HCT116 (cell line): ENCODE measurements around the gene NECTIN4. TPM values are rescaled to one million over a fixed set of nuclear protein-coding genes. Genes with fewer than 3 reads are reported as not detected.

Experiments used
- ATAC-seq: fragments of 200-7000 bp; cut with Tn5 transposase; 2 replicates; pipeline ENCODE4 v1.9.1; 2020; ENCODE audit warnings: mild to moderate bottlenecking, moderate library complexity
- BruUV-seq: library from RNA; stranded (reverse); fragments of 400-500 nt; replicated peaks from 2 replicates; lab custom pipeline; 2021; lab: Mats Ljungman, UMichigan
- CTCF ChIA-PET: fragments of 300-600 bp; sonication (Branson Sonifier 250); formaldehyde crosslinking; loops from one replicate; lab custom pipeline; 2021; ENCODE audit warnings: antibody characterized with exemption; lab: Charles Lee
- POLR2A ChIA-PET: fragments of 300-600, 350-600 bp; sonication (Branson Sonifier 250); formaldehyde crosslinking; loops from one replicate; lab custom pipeline; 2021; ENCODE audit warnings: antibody characterized with exemption; lab: Charles Lee
- RAD21 ChIA-PET, 2 experiments: fragments of 300-600 bp; sonication (Branson Sonifier 250); formaldehyde crosslinking; loops; one replicate each; lab custom pipeline; 2023; ENCODE audit warnings: low total read pairs in 2 of 2; ENCODE audit not compliant: uncharacterized antibody in 2 of 2, unreplicated experiment in 2 of 2, low non-redundant PET in 1 of 2; lab: Charles Lee
- DNase-seq: peaks from one replicate; pipeline ENCODE4 v3.0.0-alpha.2; 2010; ENCODE audit warnings: low read depth, low spot score
- H2AFZ ChIP-seq: fragments of 200-600 bp; shearing (Covaris generic), sonication (generic); 2 replicates; pipeline ENCODE4 v1.6.1; 2017; ENCODE audit warnings: low read depth, mixed run types, mixed read lengths, antibody characterized with exemption, low read length; ENCODE audit not compliant: poor library complexity, severe bottlenecking
- H3K27ac ChIP-seq: 2 replicates; pipeline ENCODE4 v1.5.1; 2012; ENCODE audit warnings: low read depth, low read length
- H3K27me3 ChIP-seq: fragments of 200-600 bp; sonication (generic); 2 replicates; pipeline ENCODE4 v1.6.1; 2016; ENCODE audit warnings: mixed run types, low read length, mixed read lengths; ENCODE audit not compliant: insufficient read depth
- H3K36me3 ChIP-seq, 2 experiments: fragments of 200-500 bp in 1 of 2; fragments of 200-600 bp in 1 of 2; sonication (Bioruptor generic) in 1 of 2; sonication (generic) in 1 of 2; 2 replicates each; pipeline versions ENCODE4 v1.5.1 to v1.6.1; 2014 to 2016; ENCODE audit warnings: low read length in 2 of 2, inconsistent platforms in 1 of 2, mixed read lengths in 1 of 2, mixed run types in 1 of 2; ENCODE audit not compliant: insufficient read depth in 2 of 2, control insufficient read depth in 1 of 2
- H3K4me1 ChIP-seq, 2 experiments: fragments of 200-600 bp in 1 of 2; sonication (generic) in 1 of 2; 2 replicates each; pipeline versions ENCODE4 v1.5.1 to v1.6.1; 2012 to 2017; ENCODE audit warnings: low read length in 2 of 2, inconsistent platforms in 1 of 2, mild to moderate bottlenecking in 1 of 2, mixed read lengths in 1 of 2, mixed run types in 1 of 2, moderate library complexity in 1 of 2; ENCODE audit not compliant: insufficient read depth in 2 of 2, control insufficient read depth in 1 of 2
- H3K4me2 ChIP-seq: fragments of 200-600 bp; sonication (generic); 2 replicates; pipeline ENCODE4 v1.6.1; 2017; ENCODE audit warnings: mixed run types, low read length, mixed read lengths
- H3K4me3 ChIP-seq, 2 experiments: fragments of 200-600 bp in 1 of 2; sonication (generic) in 1 of 2; replicated peaks in 1 of 2; 2 replicates each; pipeline ENCODE4 v1.5.1; 2011 to 2016; ENCODE audit warnings: low read length in 2 of 2, control low read depth in 1 of 2, low read depth in 1 of 2, mild to moderate bottlenecking in 1 of 2, mixed read lengths in 1 of 2, mixed run types in 1 of 2
- H3K79me2 ChIP-seq: fragments of 200-600 bp; sonication (generic); 2 replicates; pipeline ENCODE4 v1.6.1; 2017; ENCODE audit warnings: mild to moderate bottlenecking, mixed run types, low read length, moderate library complexity, mixed read lengths; ENCODE audit not compliant: insufficient read depth
- H3K9ac ChIP-seq: fragments of 200-600 bp; sonication (generic); 2 replicates; pipeline ENCODE4 v1.6.1; 2016; ENCODE audit warnings: low read length, mixed read lengths
- H3K9me2 ChIP-seq: fragments of 200-600 bp; sonication (generic), shearing (Covaris generic); 2 replicates; pipeline ENCODE4 v1.6.1; 2017; ENCODE audit warnings: mixed run types, mild to moderate bottlenecking, moderate library complexity; ENCODE audit not compliant: insufficient read depth
- H3K9me3 ChIP-seq, 2 experiments: fragments of 200-500 bp in 1 of 2; fragments of 200-600 bp in 1 of 2; sonication (Bioruptor generic) in 1 of 2; sonication (generic) in 1 of 2; 2 replicates each; pipeline ENCODE4 v1.6.1; 2014 to 2017; ENCODE audit warnings: low read length in 2 of 2, mixed read lengths in 2 of 2, inconsistent platforms in 1 of 2, low read depth in 1 of 2, mild to moderate bottlenecking in 1 of 2, mixed run types in 1 of 2, moderate library complexity in 1 of 2; ENCODE audit not compliant: control insufficient read depth in 1 of 2, insufficient read depth in 1 of 2
- H4K20me1 ChIP-seq: fragments of 200-600 bp; sonication (generic), shearing (Covaris generic); 2 replicates; pipeline ENCODE4 v1.6.1; 2017; ENCODE audit warnings: mixed run types, mild to moderate bottlenecking, moderate library complexity; ENCODE audit not compliant: insufficient read depth
- EGR1 ChIP-seq: IDR thresholded peaks from 2 replicates; pipeline ENCODE4 v1.6.1; 2012; ENCODE audit warnings: low read depth
- MAX ChIP-seq: IDR thresholded peaks from 2 replicates; pipeline ENCODE4 v1.6.1; 2012
- POLR2A ChIP-seq: IDR thresholded peaks from 2 replicates; pipeline ENCODE4 v1.7.0; 2011; ENCODE audit warnings: borderline replicate concordance; ENCODE audit not compliant: insufficient read depth, insufficient read length; ENCODE audit errors: extremely low read depth
- SIN3A ChIP-seq: IDR thresholded peaks from 2 replicates; pipeline ENCODE4 v1.6.1; 2012; ENCODE audit warnings: low read depth
- SP1 ChIP-seq: IDR thresholded peaks from 2 replicates; pipeline ENCODE4 v1.6.1; 2012; ENCODE audit warnings: low read depth
- TCF7L2 ChIP-seq: IDR thresholded peaks from 2 replicates; pipeline ENCODE4 v1.7.0; 2011; ENCODE audit warnings: borderline replicate concordance, inconsistent platforms; ENCODE audit not compliant: insufficient read depth, insufficient read length; ENCODE audit errors: extremely low read depth
- YY1 ChIP-seq: IDR thresholded peaks from 2 replicates; pipeline ENCODE4 v1.6.1; 2011; ENCODE audit warnings: low read length, low read depth, moderate library complexity, mild to moderate bottlenecking; ENCODE audit not compliant: insufficient replicate concordance; ENCODE audit errors: extremely low read depth
- intact Hi-C: fragments of 100-400 bp; cut with micrococcal nuclease; formaldehyde crosslinking; loops from 2 replicates; pipeline ENCODE4 v1.10.0; 2022
- total RNA-seq: library from RNA; stranded (reverse); gene quantifications from one replicate; pipeline ENCODE4 v1.2.1, GENCODE V29; 2021; ENCODE audit not compliant: unreplicated experiment
- TF ChIP-seq, protein P1 (sequence below), 3 experiments: fragments of 200-600 bp in 1 of 3; sonication (generic) in 1 of 3; IDR thresholded peaks in 2 of 3; conservative IDR thresholded peaks in 1 of 3; 2 replicates each; pipeline ENCODE4 v1.5.1; 2012 to 2017; ENCODE audit warnings: low read depth in 2 of 3, low read length in 2 of 3, antibody characterized with exemption in 1 of 3, borderline replicate concordance in 1 of 3, control low read depth in 1 of 3, mild to moderate bottlenecking in 1 of 3, mixed read lengths in 1 of 3, mixed run types in 1 of 3, moderate library complexity in 1 of 3; ENCODE audit not compliant: insufficient read depth in 1 of 3
- TF ChIP-seq, protein P2 (sequence below): IDR thresholded peaks from 2 replicates; pipeline ENCODE4 v1.6.1; 2012; ENCODE audit warnings: low read depth
- TF ChIP-seq, protein P3 (sequence below): IDR thresholded peaks from 2 replicates; pipeline ENCODE4 v1.6.1; 2011; ENCODE audit warnings: mild to moderate bottlenecking, low read length, moderate library complexity; ENCODE audit not compliant: insufficient replicate concordance; ENCODE audit errors: extremely low read depth

Gene NECTIN4
- total RNA-seq, 1 experiment from 2014 or later = 3.3 TPM

DNA sequence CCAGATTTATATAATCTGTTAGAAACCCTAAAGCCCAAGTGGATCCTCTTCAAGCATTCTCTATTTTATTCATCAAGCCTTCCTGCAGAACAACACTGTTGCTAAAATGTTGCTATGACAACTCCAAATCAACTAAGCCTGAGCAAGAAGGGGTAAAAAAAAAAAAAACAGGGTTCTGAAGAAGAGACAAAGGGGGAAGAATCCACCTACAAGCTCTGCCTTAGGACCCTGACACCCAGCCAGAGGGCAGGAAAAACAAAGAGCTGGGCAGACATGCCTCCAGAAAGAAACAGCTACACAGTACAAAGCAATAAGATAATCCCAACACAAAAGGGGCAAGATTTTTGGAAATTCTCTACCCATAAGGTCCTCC is 44.8 kb downstream of the NECTIN4 start:
- H2AFZ ChIP-seq = no peak overlapping the region
- H4K20me1 ChIP-seq = no peaks in the 10 kb centered on the region
- peaks cover 5 to 19% of the 10 kb centered on the region in 2 experiments; a peak in 2 of 4 replicates for H3K4me1 ChIP-seq
- peak overlapping the region; percentile 85; the same call in 1 of the 2 replicates for H3K27ac ChIP-seq
- intact Hi-C loops = loop anchor here (2.0 kb wide), 1 partner anchor 52 kb away; no protein-coding TSS in a partner anchor
- H3K4me2 ChIP-seq = peak overlapping the region; percentile 74
- TF ChIP-seq SP1 (no peak), YY1 (no peak), TCF7L2 (no peak), MAX (no peak), POLR2A (no peak), SIN3A (no peak), EGR1 (no peak)
- TF ChIP-seq, protein P1, sequence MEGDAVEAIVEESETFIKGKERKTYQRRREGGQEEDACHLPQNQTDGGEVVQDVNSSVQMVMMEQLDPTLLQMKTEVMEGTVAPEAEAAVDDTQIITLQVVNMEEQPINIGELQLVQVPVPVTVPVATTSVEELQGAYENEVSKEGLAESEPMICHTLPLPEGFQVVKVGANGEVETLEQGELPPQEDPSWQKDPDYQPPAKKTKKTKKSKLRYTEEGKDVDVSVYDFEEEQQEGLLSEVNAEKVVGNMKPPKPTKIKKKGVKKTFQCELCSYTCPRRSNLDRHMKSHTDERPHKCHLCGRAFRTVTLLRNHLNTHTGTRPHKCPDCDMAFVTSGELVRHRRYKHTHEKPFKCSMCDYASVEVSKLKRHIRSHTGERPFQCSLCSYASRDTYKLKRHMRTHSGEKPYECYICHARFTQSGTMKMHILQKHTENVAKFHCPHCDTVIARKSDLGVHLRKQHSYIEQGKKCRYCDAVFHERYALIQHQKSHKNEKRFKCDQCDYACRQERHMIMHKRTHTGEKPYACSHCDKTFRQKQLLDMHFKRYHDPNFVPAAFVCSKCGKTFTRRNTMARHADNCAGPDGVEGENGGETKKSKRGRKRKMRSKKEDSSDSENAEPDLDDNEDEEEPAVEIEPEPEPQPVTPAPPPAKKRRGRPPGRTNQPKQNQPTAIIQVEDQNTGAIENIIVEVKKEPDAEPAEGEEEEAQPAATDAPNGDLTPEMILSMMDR (IDR thresholded peaks at IDR 0.05 in 2 of 3, conservative IDR thresholded peaks at IDR 0.05 in 1 of 3; ENCODE audit: borderline replicate concordance in 1 of 3, insufficient read depth in 1 of 3, low read depth in 2 of 3, low read length in 2 of 3) = no peak
- TF ChIP-seq, protein P2, sequence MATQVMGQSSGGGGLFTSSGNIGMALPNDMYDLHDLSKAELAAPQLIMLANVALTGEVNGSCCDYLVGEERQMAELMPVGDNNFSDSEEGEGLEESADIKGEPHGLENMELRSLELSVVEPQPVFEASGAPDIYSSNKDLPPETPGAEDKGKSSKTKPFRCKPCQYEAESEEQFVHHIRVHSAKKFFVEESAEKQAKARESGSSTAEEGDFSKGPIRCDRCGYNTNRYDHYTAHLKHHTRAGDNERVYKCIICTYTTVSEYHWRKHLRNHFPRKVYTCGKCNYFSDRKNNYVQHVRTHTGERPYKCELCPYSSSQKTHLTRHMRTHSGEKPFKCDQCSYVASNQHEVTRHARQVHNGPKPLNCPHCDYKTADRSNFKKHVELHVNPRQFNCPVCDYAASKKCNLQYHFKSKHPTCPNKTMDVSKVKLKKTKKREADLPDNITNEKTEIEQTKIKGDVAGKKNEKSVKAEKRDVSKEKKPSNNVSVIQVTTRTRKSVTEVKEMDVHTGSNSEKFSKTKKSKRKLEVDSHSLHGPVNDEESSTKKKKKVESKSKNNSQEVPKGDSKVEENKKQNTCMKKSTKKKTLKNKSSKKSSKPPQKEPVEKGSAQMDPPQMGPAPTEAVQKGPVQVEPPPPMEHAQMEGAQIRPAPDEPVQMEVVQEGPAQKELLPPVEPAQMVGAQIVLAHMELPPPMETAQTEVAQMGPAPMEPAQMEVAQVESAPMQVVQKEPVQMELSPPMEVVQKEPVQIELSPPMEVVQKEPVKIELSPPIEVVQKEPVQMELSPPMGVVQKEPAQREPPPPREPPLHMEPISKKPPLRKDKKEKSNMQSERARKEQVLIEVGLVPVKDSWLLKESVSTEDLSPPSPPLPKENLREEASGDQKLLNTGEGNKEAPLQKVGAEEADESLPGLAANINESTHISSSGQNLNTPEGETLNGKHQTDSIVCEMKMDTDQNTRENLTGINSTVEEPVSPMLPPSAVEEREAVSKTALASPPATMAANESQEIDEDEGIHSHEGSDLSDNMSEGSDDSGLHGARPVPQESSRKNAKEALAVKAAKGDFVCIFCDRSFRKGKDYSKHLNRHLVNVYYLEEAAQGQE = no peak
- TF ChIP-seq, protein P3, sequence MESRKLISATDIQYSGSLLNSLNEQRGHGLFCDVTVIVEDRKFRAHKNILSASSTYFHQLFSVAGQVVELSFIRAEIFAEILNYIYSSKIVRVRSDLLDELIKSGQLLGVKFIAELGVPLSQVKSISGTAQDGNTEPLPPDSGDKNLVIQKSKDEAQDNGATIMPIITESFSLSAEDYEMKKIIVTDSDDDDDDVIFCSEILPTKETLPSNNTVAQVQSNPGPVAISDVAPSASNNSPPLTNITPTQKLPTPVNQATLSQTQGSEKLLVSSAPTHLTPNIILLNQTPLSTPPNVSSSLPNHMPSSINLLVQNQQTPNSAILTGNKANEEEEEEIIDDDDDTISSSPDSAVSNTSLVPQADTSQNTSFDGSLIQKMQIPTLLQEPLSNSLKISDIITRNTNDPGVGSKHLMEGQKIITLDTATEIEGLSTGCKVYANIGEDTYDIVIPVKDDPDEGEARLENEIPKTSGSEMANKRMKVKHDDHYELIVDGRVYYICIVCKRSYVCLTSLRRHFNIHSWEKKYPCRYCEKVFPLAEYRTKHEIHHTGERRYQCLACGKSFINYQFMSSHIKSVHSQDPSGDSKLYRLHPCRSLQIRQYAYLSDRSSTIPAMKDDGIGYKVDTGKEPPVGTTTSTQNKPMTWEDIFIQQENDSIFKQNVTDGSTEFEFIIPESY = no peak
- ATAC-seq = no peak
- H3K9ac ChIP-seq = peak overlapping the region; percentile 79
- no TSS peak for BruUV-seq
- CTCF ChIA-PET = interaction anchor here (1.8 kb wide), 1 partner anchor 27 kb away, joined by 11 read pairs; no protein-coding TSS in a partner anchor
- DNase-seq = no peak
- peaks cover 10 to 28% of the 10 kb centered on the region in 2 experiments; a peak in 3 of 4 replicates for H3K36me3 ChIP-seq
- H3K79me2 ChIP-seq = peaks cover 16% of the 10 kb centered on the region; the same call in 1 of the 2 replicates
- peaks cover 0 to 5% of the 10 kb centered on the region in 2 experiments; a peak in 1 of 4 replicates for H3K9me3 ChIP-seq
- no peaks in the 10 kb centered on the region for H3K9me2 ChIP-seq
- H3K27me3 ChIP-seq = no peaks in the 10 kb centered on the region
- POLR2A ChIA-PET = interaction anchor here (0.6 to 3.3 kb wide), 6 partner anchors 17 to 72 kb away, joined by 3 to 18 read pairs (median 4); partner anchors contain the start of genes F11R, NIT1 and PFDN2
- RAD21 ChIA-PET = no interaction called here
- peak overlapping the region; percentile 66 to 70 for H3K4me3 ChIP-seq
